Endodermal cell (in vitro differentiated cells): Measurements from ENCODE around the gene RBMS1. TPM values are rescaled to one million over a fixed set of nuclear protein-coding genes. Genes with fewer than 3 reads are reported as not detected.

Experiments
- DNase-seq: peaks from one replicate; pipeline ENCODE4 v3.0.0-alpha.2; 2017
- H3K27ac ChIP-seq: 2 replicates; pipeline ENCODE4 v1.5.1; 2013; ENCODE audit warnings: mild to moderate bottlenecking, low read depth, low read length, moderate library complexity
- H3K27me3 ChIP-seq: 2 replicates; pipeline ENCODE4 v1.6.1; 2013; ENCODE audit warnings: mild to moderate bottlenecking, low read length, moderate library complexity; ENCODE audit not compliant: insufficient read depth, control insufficient read depth, poor library complexity, severe bottlenecking
- H3K36me3 ChIP-seq: 2 replicates; pipeline ENCODE4 v1.7.0; 2013; ENCODE audit warnings: mild to moderate bottlenecking, low read length, moderate library complexity; ENCODE audit not compliant: control insufficient read depth, insufficient read depth
- H3K4me1 ChIP-seq: one replicate; pipeline ENCODE4 v1.7.0; 2013; ENCODE audit warnings: low read length; ENCODE audit not compliant: control insufficient read depth, insufficient read depth
- H3K4me3 ChIP-seq: 2 replicates; pipeline ENCODE4 v1.5.1; 2013; ENCODE audit warnings: mild to moderate bottlenecking, low read length, moderate library complexity
- H3K9ac ChIP-seq: 2 replicates; pipeline ENCODE4 v1.6.1; 2013; ENCODE audit warnings: mild to moderate bottlenecking, low read length, moderate library complexity; ENCODE audit not compliant: poor library complexity, severe bottlenecking; ENCODE audit errors: extremely low read depth
- H3K9me3 ChIP-seq: 2 replicates; pipeline ENCODE4 v1.6.1; 2013; ENCODE audit warnings: mild to moderate bottlenecking, low read length, moderate library complexity; ENCODE audit not compliant: control insufficient read depth
- H3K27ac Mint-ChIP-seq: 2 replicates; pipeline ENCODE4 v1.8.0; 2020; ENCODE audit warnings: mixed read lengths
- H3K27me3 Mint-ChIP-seq: 2 replicates; pipeline ENCODE4 v1.8.0; 2021; ENCODE audit warnings: mild to moderate bottlenecking, mixed read lengths; ENCODE audit not compliant: insufficient read depth
- H3K36me3 Mint-ChIP-seq: 2 replicates; pipeline ENCODE4 v1.8.0; 2020; ENCODE audit warnings: low read depth, mixed read lengths
- H3K4me1 Mint-ChIP-seq: 2 replicates; pipeline ENCODE4 v1.8.0; 2020; ENCODE audit warnings: mixed read lengths
- H3K4me3 Mint-ChIP-seq: 2 replicates; pipeline ENCODE4 v1.8.0; 2020; ENCODE audit warnings: mild to moderate bottlenecking, moderate library complexity, mixed read lengths
- H3K9me3 Mint-ChIP-seq: 2 replicates; pipeline ENCODE4 v1.8.0; 2020; ENCODE audit warnings: mild to moderate bottlenecking, mixed read lengths
- CTCF ChIP-seq: fragments of 200-600 bp; sonication (generic); conservative IDR thresholded peaks from 2 replicates; pipeline ENCODE4 v1.5.0; 2021; ENCODE audit warnings: antibody characterized with exemption, mild to moderate bottlenecking
- WGBS, 2 experiments: methylation state at CpG; one replicate each; pipeline versions ENCODE4 v1.1.5 to v1.1.7; 2013; ENCODE audit warnings: missing lambda C conversion rate in 2 of 2, mixed read lengths in 1 of 2; ENCODE audit not compliant: insufficient coverage in 1 of 2, insufficient read length in 1 of 2; 5-methylcytosine and 5-hydroxymethylcytosine counted together
- total RNA-seq, 2 donors: library from RNA; stranded (reverse); fragmentation: NEBNext Ultra II Directional in 1 of 2; extraction: Animal tissue kit (Norgen Biotek cat#: 25700) in 1 of 2; gene quantifications; 2 replicates in 1 of 2; 3 replicates in 1 of 2; pipeline ENCODE4 v1.2.1, GENCODE V29; 2021

RBMS1 gene
- total RNA-seq, 2 donors from 2014 or later: 90.7 to 124 TPM

GRCh38 chr2:160351956-160352355, 141.7 kb downstream of the RBMS1 start:
- no peak overlapping the region for H3K9ac ChIP-seq
- 96 to 100% methylated on average over 4 of the region's 4 CpGs for WGBS, 2 experiments

GRCh38 chr2:160349306-160349705, 144.3 kb downstream of the RBMS1 start:
- H3K27ac ChIP-seq: no peak overlapping the region
- H3K36me3 ChIP-seq: peaks cover 24% of the 10 kb centered on the region
- H3K27ac Mint-ChIP-seq: no peak overlapping the region
- peaks cover 9% of the 10 kb centered on the region for H3K36me3 Mint-ChIP-seq
- no peaks in the 10 kb centered on the region for H3K9me3 Mint-ChIP-seq
- H3K4me1 ChIP-seq: no peaks in the 10 kb centered on the region
- H3K4me3 Mint-ChIP-seq: no peak overlapping the region
- H3K9me3 ChIP-seq: no peaks in the 10 kb centered on the region
- no peaks in the 10 kb centered on the region for H3K27me3 ChIP-seq
- no peak for TF ChIP-seq CTCF
- no peak overlapping the region for H3K9ac ChIP-seq
- DNase-seq: no peak
- no peaks in the 10 kb centered on the region for H3K27me3 Mint-ChIP-seq
- H3K4me3 ChIP-seq: no peak overlapping the region
- 100% methylated on average over 1 of the region's 2 CpGs; no CpG with 5 or more reads in 1 of the 2 experiments for WGBS, 2 experiments
- peaks cover 2% of the 10 kb centered on the region for H3K4me1 Mint-ChIP-seq

More at GRCh38 chr2:160351956-160352355, 141.7 kb downstream of the RBMS1 start:
- no peak for TF ChIP-seq CTCF
- Histone ChIP-seq H3K27me3 (no peaks in the 10 kb centered on the region), H3K4me3 (no peak overlapping the region), H3K36me3 (peaks cover 37% of the 10 kb centered on the region), H3K4me1 (no peaks in the 10 kb centered on the region), H3K27ac (no peak overlapping the region), H3K9me3 (peaks cover 5% of the 10 kb centered on the region)
- Mint-ChIP-seq H3K27ac (no peak overlapping the region), H3K4me3 (no peak overlapping the region), H3K27me3 (no peaks in the 10 kb centered on the region), H3K9me3 (no peaks in the 10 kb centered on the region), H3K36me3 (peaks cover 17% of the 10 kb centered on the region), H3K4me1 (peaks cover 6% of the 10 kb centered on the region)
- no peak for DNase-seq

- H3K9me3 ChIP-seq: no peaks in the 10 kb centered on the region
- peaks cover 20% of the 10 kb centered on the region for H3K36me3 ChIP-seq
- Mint-ChIP-seq H3K9me3 (no peaks in the 10 kb centered on the region), H3K4me1 (peaks cover 2% of the 10 kb centered on the region), H3K36me3 (peaks cover 10% of the 10 kb centered on the region), H3K27me3 (no peaks in the 10 kb centered on the region), H3K4me3 (no peak overlapping the region), H3K27ac (no peak overlapping the region)
- DNase-seq: no peak
- no peak overlapping the region for H3K4me3 ChIP-seq
- no peak overlapping the region for H3K9ac ChIP-seq
- TF ChIP-seq CTCF: no peak
- no peaks in the 10 kb centered on the region for H3K27me3 ChIP-seq
- H3K4me1 ChIP-seq: no peaks in the 10 kb centered on the region
- H3K27ac ChIP-seq: no peak overlapping the region
- 92 to 100% methylated on average over 1 of the region's 1 CpG for WGBS, 2 experiments
Measured at GRCh38 chr2:160347269-160347863, 146.2 kb downstream of the RBMS1 start.
